ENCODE results near the gene FIP1L1. TPM values are rescaled to one million over a fixed set of nuclear protein-coding genes. Genes with fewer than 3 reads are reported as not detected.

FIP1L1 gene
- polyA plus RNA-seq, 2 of the 4 experiments (the other 2 are of a cell fraction), result 27.9 to 40.5 TPM

- no peak overlapping the region for H3K4me3 ChIP-seq
- no peaks in the 10 kb centered on the region for H3K4me1 ChIP-seq
- ChIA-PET CTCF (no interaction called here), POLR2A (no interaction called here)
- 89% methylated on average over 2 of the region's 2 CpGs for WGBS (ENCODE audit: missing lambda C conversion rate)
- FAIRE-seq (no peak), DNase-seq (ENCODE audit: low read depth in 1 of 2, low spot score in 1 of 2) (no peak), ATAC-seq (no peak)
- TF ChIP-seq USF2 (IDR thresholded peaks at IDR 0.05), result no peak
- TF ChIP-seq HDAC2 (IDR thresholded peaks at IDR 0.05), result no peak
- TF ChIP-seq CBX2 (IDR thresholded peaks at IDR 0.05; ENCODE audit: borderline replicate concordance, low read depth), result no peak
- TF ChIP-seq BHLHE40 (IDR thresholded peaks at IDR 0.05; ENCODE audit: low read depth, low read length), result no peak
- H3K9me3 ChIP-seq, result no peaks in the 10 kb centered on the region
- H3K4me2 ChIP-seq, result no peak overlapping the region
- no peak overlapping the region for H3K27ac ChIP-seq
Measured at GRCh38 chr4:53444954-53445353, 67.5 kb downstream of the FIP1L1 start.

- H3K4me1 ChIP-seq, result 0 out of 3 replicates have a peak, but pooled peaks cover 15% of the 10 kb centered on the region
- TF ChIP-seq HOXA7 (CRISPR knock-in tag; IDR thresholded peaks at IDR 0.05) (no peak), RFX5 (IDR thresholded peaks at IDR 0.05) (no peak), ZNF302 (CRISPR knock-in tag; IDR thresholded peaks at IDR 0.05) (no peak), REST (IDR thresholded peaks at IDR 0.05) (no peak), MAX (IDR thresholded peaks at IDR 0.05) (no peak), HOXB13 (CRISPR knock-in tag; IDR thresholded peaks at IDR 0.05; ENCODE audit: low read depth) (no peak), MAZ (IDR thresholded peaks at IDR 0.05; ENCODE audit: borderline replicate concordance, low read depth, low read length) (no peak), CHD4 (IDR thresholded peaks at IDR 0.05; ENCODE audit: borderline replicate concordance) (no peak), NR3C1 (IDR thresholded peaks at IDR 0.05) (no peak), HDAC2 (IDR thresholded peaks at IDR 0.05) (no peak), BCL3 (IDR thresholded peaks at IDR 0.05) (no peak), HOXB5 (CRISPR knock-in tag; IDR thresholded peaks at IDR 0.05) (no peak), CTCF (IDR thresholded peaks at IDR 0.05) (no peak), BHLHE40 (IDR thresholded peaks at IDR 0.05; ENCODE audit: low read depth, low read length) (no peak), POLR2A (IDR thresholded peaks at IDR 0.05; ENCODE audit: low read length) (no peak), CBX8 (IDR thresholded peaks at IDR 0.05) (no peak), KDM1A (IDR thresholded peaks at IDR 0.05; ENCODE audit: low read depth) (no peak), EP300 (IDR thresholded peaks at IDR 0.05) (no peak), CHD2 (IDR thresholded peaks at IDR 0.05; ENCODE audit: low read length, partially characterized antibody) (no peak)
- DNase-seq (ENCODE audit: low read depth in 1 of 2, low spot score in 1 of 2) (peak in 1 of 2 experiments; percentile 5), FAIRE-seq (no peak), ATAC-seq (no peak)
- ChIA-PET CTCF (interaction anchor here (0.6 to 1.1 kb wide), 2 partner anchors 783 to 784 kb away, joined by 3 read pairs; no protein-coding TSS in a partner anchor), POLR2A (no interaction called here)
- no peaks in the 10 kb centered on the region for H3K9me3 ChIP-seq
- WGBS (ENCODE audit: missing lambda C conversion rate), result 91% methylated on average over 3 of the region's 3 CpGs
- no peak overlapping the region for H3K27ac ChIP-seq
- no peak overlapping the region for H3K4me3 ChIP-seq
- H3K4me2 ChIP-seq, result no peak overlapping the region
Measured at GRCh38 chr4:53450773-53451172, 73.3 kb downstream of the FIP1L1 start.
